Mesothelial cell of epicardium (in vitro differentiated cells): Measurements from ENCODE around the gene CDC42BPG. TPM values are rescaled to one million over a fixed set of nuclear protein-coding genes. Genes with fewer than 3 reads are reported as not detected.
A peak's percentile ranks its signal among the peaks of the same experiment; 100 is the strongest.

ENCODE experiments used
- DNase-seq, 2 experiments: peaks; one replicate each; pipeline ENCODE4 v3.0.0; 2021; ENCODE audit warnings: low spot score in 2 of 2; ENCODE audit not compliant: unreplicated experiment in 2 of 2
- H3K27ac Mint-ChIP-seq: 2 replicates; pipeline ENCODE4 v1.8.0; 2021; ENCODE audit warnings: mixed read lengths
- H3K27me3 Mint-ChIP-seq: 2 replicates; pipeline ENCODE4 v1.8.0; 2021; ENCODE audit warnings: low read depth, mixed read lengths
- H3K36me3 Mint-ChIP-seq: 2 replicates; pipeline ENCODE4 v1.8.0; 2021; ENCODE audit warnings: mixed read lengths
- H3K4me1 Mint-ChIP-seq: 2 replicates; pipeline ENCODE4 v1.8.0; 2021; ENCODE audit warnings: mixed read lengths
- H3K4me3 Mint-ChIP-seq: 2 replicates; pipeline ENCODE4 v1.8.0; 2021; ENCODE audit warnings: mild to moderate bottlenecking, moderate library complexity, mixed read lengths
- H3K9me3 Mint-ChIP-seq: 2 replicates; pipeline ENCODE4 v1.8.0; 2021; ENCODE audit warnings: mixed read lengths
- total RNA-seq: library from RNA; stranded (reverse); gene quantifications from 3 replicates; pipeline ENCODE4 v1.2.1, GENCODE V29; 2021
- TF ChIP-seq, protein P1 (sequence below): fragments of 200-600 bp; sonication (generic); IDR thresholded peaks from one replicate; pipeline ENCODE4 v1.5.0; 2021; ENCODE audit warnings: antibody characterized with exemption; ENCODE audit not compliant: unreplicated experiment

CDC42BPG gene
- total RNA-seq, 1 donor from 2014 or later = 30.1 TPM

DNA sequence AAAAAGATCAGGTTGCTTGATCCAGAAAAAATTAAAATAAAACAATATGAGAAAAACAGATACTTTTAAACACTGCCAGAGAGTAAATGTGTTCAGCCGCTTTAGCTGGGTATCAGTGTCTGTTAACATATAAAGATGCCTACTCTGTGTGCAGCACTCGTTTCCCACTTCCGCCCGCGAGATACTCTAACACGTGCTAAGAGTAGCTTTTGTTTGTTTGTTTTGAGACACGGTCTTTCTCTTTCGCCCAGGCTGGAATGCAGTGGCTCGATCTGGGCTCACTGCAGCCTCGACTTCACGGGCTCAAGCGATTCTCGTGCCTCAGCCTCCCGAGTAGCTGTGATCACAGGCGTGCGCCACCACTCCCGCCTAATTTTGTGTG is 33.6 kb downstream of the CDC42BPG start:
- TF ChIP-seq, protein P1, sequence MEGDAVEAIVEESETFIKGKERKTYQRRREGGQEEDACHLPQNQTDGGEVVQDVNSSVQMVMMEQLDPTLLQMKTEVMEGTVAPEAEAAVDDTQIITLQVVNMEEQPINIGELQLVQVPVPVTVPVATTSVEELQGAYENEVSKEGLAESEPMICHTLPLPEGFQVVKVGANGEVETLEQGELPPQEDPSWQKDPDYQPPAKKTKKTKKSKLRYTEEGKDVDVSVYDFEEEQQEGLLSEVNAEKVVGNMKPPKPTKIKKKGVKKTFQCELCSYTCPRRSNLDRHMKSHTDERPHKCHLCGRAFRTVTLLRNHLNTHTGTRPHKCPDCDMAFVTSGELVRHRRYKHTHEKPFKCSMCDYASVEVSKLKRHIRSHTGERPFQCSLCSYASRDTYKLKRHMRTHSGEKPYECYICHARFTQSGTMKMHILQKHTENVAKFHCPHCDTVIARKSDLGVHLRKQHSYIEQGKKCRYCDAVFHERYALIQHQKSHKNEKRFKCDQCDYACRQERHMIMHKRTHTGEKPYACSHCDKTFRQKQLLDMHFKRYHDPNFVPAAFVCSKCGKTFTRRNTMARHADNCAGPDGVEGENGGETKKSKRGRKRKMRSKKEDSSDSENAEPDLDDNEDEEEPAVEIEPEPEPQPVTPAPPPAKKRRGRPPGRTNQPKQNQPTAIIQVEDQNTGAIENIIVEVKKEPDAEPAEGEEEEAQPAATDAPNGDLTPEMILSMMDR = no peak
- Mint-ChIP-seq H3K9me3 (no peaks in the 10 kb centered on the region), H3K4me1 (peaks cover 10% of the 10 kb centered on the region), H3K27me3 (no peaks in the 10 kb centered on the region), H3K36me3 (peaks cover 9% of the 10 kb centered on the region), H3K27ac (peak overlapping the region; percentile 95), H3K4me3 (peak overlapping the region; percentile 95)
- no peak for DNase-seq

DNA sequence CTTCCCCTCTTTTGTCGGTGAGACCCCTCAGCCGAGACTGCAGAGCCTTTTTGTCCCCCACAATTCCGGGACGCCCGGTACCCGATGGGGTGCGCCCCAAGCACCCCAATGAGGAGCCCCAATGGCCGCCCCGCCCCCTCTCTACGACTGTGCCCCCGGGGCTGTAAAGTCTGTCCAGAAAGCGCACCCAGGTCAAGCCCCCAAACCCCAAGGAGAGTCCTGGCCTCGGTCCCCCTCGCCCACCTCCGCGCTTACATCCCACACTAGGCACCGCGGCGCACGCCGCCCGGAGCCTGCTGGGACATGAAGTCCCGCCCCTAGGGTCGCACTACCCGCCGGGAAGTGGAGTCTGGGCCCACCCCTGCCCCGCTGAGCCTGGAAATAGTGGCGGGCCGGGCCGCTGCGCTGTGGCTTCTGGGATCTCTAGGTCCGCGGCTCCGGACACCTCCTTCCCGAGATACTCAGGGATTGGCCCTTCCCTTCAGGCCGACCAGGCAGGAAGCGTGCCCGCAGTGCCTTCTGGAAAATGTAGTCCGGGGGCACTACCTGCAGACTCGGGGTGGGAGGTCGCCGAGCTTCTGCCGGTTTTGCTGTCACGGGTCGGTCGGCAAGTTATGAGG is 34.1 kb downstream of the CDC42BPG start, which contains the start of gene MEN1:
TSS of gene MEN1 (minus strand) at position 281 of the 620 bp plus-strand sequence. CDS start 442 bp downstream, outside the sequence.
- no peaks in the 10 kb centered on the region for H3K27me3 Mint-ChIP-seq
- TF ChIP-seq, protein P1 = no peak
- H3K36me3 Mint-ChIP-seq = peaks cover 13% of the 10 kb centered on the region
- H3K4me3 Mint-ChIP-seq = peak within 1 kb of the TSS; percentile 95
- no peaks in the 10 kb centered on the region for H3K9me3 Mint-ChIP-seq
- H3K4me1 Mint-ChIP-seq = peaks cover 10% of the 10 kb centered on the region
- peak within 1 kb of the TSS; percentile 95 for H3K27ac Mint-ChIP-seq
- peak; percentile 83 to 90 for DNase-seq

DNA sequence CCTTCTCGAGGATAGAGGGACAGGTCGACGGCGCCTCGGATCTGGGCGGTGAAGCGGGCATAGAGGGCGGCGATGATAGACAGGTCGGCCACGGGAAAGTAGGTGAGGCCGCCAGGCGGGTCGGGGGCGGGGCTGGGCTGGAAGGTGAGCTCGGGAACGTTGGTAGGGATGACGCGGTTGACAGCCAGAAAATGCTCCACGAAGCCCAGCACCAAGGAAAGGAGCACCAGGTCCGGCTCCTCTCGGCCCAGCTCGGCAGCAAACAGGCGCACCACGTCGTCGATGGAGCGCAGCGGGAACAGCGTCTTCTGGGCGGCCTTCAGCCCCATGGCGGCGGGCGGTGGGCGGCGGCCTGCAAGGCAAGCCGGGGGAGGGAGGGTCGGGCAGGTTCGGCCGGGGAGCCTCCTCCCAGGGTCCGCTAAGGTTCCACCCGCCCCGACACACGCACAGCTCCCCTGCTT is 34.6 kb downstream of the CDC42BPG start:
- Mint-ChIP-seq H3K27ac (peak overlapping the region; percentile 95), H3K27me3 (no peaks in the 10 kb centered on the region)

DNA sequence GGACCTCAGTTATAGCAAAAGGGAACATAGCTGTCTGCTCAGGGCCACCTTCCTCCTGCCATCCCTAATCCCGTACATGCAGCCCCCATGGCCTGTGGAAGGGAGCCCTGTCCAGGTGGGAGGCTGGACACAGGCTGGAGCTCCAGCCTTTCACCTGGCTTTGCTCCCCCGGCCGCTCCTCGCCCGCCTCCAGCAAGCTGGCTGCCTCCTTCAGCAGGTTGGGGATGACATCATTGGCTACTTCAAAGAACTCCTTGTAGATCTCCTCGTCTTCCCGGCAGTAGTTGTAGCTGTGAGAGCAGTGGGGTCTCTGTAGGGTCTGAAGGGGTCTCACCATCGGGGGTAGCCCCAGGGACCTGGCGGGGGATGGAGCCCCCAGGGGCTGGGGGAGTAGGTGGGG is 39.0 kb downstream of the CDC42BPG start:
- Mint-ChIP-seq H3K4me1 (peaks cover 19% of the 10 kb centered on the region), H3K27me3 (no peaks in the 10 kb centered on the region), H3K27ac (no peak overlapping the region), H3K36me3 (peaks cover 13% of the 10 kb centered on the region), H3K4me3 (no peak overlapping the region), H3K9me3 (no peaks in the 10 kb centered on the region)
- no peak for DNase-seq
- TF ChIP-seq, protein P1 = no peak

More for the DNA sequence above, 34.6 kb downstream of the CDC42BPG start:
- no peaks in the 10 kb centered on the region for H3K9me3 Mint-ChIP-seq
- H3K4me3 Mint-ChIP-seq = peak overlapping the region; percentile 95
- TF ChIP-seq, protein P1 = no peak
- no peak for DNase-seq
- H3K4me1 Mint-ChIP-seq = peaks cover 10% of the 10 kb centered on the region
- H3K36me3 Mint-ChIP-seq = peaks cover 13% of the 10 kb centered on the region

DNA sequence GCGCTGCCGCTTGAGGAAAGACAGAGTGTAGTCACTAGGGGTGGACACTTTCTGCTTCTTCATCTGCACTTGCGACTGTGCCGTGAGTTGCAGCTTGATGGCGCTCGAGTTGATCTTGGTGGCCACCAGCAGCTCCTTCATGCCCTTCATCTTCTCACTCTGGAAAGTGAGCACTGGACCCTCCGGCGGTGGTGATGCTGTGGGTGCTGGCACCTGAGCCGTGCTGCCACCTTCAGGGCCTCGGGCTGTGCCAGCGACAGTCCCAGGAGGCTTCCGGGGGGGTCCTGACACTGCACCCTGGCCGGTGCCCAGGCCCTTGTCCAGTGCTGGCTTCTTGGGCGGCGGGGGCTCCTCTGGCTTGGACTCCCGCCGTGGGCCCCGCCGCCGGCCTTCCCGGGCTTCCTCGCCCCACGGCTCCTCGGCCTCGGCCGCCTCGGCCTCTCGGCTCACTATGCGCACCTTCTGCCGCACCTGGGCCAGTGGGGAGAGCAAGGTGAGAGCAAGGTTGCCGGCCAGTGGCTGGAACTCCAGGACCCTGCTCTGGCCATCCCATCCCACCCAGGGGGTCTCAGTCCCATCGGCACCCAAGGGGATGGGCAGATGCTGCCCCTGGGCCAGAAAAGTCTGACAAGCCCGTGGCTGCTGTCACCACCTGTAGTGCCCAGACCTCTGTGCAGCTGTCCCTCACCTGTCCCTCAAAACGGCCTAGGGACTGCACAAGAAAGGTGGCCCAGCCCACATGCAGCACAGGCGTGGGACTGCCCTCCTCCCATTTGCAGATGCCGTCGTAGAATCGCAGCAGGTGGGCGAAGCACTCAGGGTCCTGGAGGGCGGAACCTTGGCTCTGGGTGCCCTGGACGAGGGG is 39.9 kb downstream of the CDC42BPG start:
- Mint-ChIP-seq H3K27ac (no peak overlapping the region), H3K4me3 (peak overlapping the region; percentile 88), H3K4me1 (peaks cover 15% of the 10 kb centered on the region), H3K27me3 (no peaks in the 10 kb centered on the region), H3K36me3 (peaks cover 13% of the 10 kb centered on the region), H3K9me3 (no peaks in the 10 kb centered on the region)
- TF ChIP-seq, protein P1 = no peak
- DNase-seq = no peak
